SH-SY5Y (cell line): ENCODE data around the gene RAB8B.

Source experiments
- GATA2 ChIP-seq: IDR thresholded peaks from 2 replicates; pipeline ENCODE4 v1.6.1; 2011; ENCODE audit warnings: mild to moderate bottlenecking, low read depth, low read length
- GATA3 ChIP-seq: IDR thresholded peaks from 2 replicates; pipeline ENCODE4 v1.6.1; 2011; ENCODE audit warnings: low read depth, mild to moderate bottlenecking, low read length, moderate library complexity

DNA sequence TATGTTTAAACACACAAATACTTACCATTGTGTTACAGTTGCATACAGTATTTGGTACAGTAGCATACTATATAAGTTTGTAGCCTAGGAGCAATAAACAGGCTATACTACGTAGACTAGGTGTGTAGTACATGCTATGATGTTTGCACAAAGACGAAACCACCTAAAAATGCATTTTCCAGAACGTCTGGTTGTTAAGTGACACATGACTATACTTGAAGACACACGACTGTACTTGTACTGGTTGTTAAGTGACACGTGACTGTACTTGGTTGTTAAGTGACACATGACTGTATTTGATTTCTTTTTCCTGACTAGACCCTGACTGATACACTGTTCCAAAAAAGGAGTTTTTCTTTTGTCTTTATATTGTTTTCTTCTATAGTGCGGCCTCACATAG is 34.1 kb downstream of the RAB8B start:
- TF ChIP-seq GATA2, result no peak
- no peak for TF ChIP-seq GATA3
